NCI-H526 treated with DMSO at 0.1 percent for 48 hours (cell line): ENCODE results near the gene WHAMM.
"Not testable (repeated sequence)": the region's sequence is repeated elsewhere in the genome, so short reads cannot be mapped to it uniquely, and the experiment has no call there.

Experiments used
- DNase-seq: peaks from one replicate; lab custom pipeline; 2025; lab: John Stamatoyannopoulos, UW

The WHAMM gene

GRCh38 chr15:82865981-82866380 is 56.6 kb downstream of the WHAMM start:
- not testable (repeated sequence) for DNase-seq

- no peak for DNase-seq
These were observed 61.4 kb downstream of the WHAMM start for GRCh38 chr15:82870727-82871320.

GRCh38 chr15:82871358-82871757 is 61.9 kb downstream of the WHAMM start:
- no peak for DNase-seq

- no peak for DNase-seq
These were observed 62.5 kb downstream of the WHAMM start for GRCh38 chr15:82871832-82872484.

GRCh38 chr15:82873000-82873680 is 63.7 kb downstream of the WHAMM start:
- no peak for DNase-seq

- no peak for DNase-seq
These were observed 64.8 kb downstream of the WHAMM start for GRCh38 chr15:82874267-82874666.

- DNase-seq, result no peak
These were observed 65.5 kb downstream of the WHAMM start for GRCh38 chr15:82874961-82875360.

GRCh38 chr15:82875411-82876003 is 66.1 kb downstream of the WHAMM start:
- no peak for DNase-seq

GRCh38 chr15:82877825-82878224 is 68.4 kb downstream of the WHAMM start:
- no peak for DNase-seq

- no peak for DNase-seq
These were observed 68.9 kb downstream of the WHAMM start for GRCh38 chr15:82878325-82878724.

- DNase-seq, result no peak
These were observed 71.3 kb downstream of the WHAMM start for GRCh38 chr15:82880704-82881103.

GRCh38 chr15:82881747-82882146 is 72.3 kb downstream of the WHAMM start:
- no peak for DNase-seq

- no peak for DNase-seq
These were observed 73.0 kb downstream of the WHAMM start for GRCh38 chr15:82882273-82882928.
